Kidney (tissue), 22 donors: Measurements from ENCODE around the gene KRTAP27-1. TPM values are rescaled to one million over a fixed set of nuclear protein-coding genes. Genes with fewer than 3 reads are reported as not detected.

Experiments used
- DNase-seq, 5 donors: peaks; one replicate each; pipeline ENCODE4 v3.0.0-alpha.2; 2013 to 2020
- FAIRE-seq: peaks from 2 replicates; lab custom pipeline; 2012; peaks lifted over from hg19 to GRCh38; lab: Jason Lieb, UNC
- H3K27ac ChIP-seq, 2 donors: one replicate each; pipeline ENCODE4 v1.7.0; 2013; ENCODE audit warnings: low read depth in 2 of 2, low read length in 2 of 2, inconsistent platforms in 1 of 2
- H3K27me3 ChIP-seq: one replicate; pipeline ENCODE4 v1.7.1; 2013; ENCODE audit warnings: low read length, inconsistent platforms; ENCODE audit not compliant: control insufficient read depth, insufficient read depth
- H3K36me3 ChIP-seq, 3 donors: one replicate each; pipeline versions ENCODE4 v1.7.0 to v1.7.1; 2013; ENCODE audit warnings: low read length in 3 of 3, control low read depth in 1 of 3, inconsistent platforms in 1 of 3; ENCODE audit not compliant: insufficient read depth in 3 of 3, control insufficient read depth in 2 of 3
- H3K4me1 ChIP-seq, 3 donors: one replicate each; pipeline versions ENCODE4 v1.7.0 to v1.7.1; 2013; ENCODE audit warnings: low read length in 3 of 3, inconsistent platforms in 1 of 3, low read depth in 1 of 3; ENCODE audit not compliant: control insufficient read depth in 2 of 3, insufficient read depth in 2 of 3
- H3K4me3 ChIP-seq, 3 donors: one replicate each; pipeline versions ENCODE4 v1.7.0 to v1.8.1; 2013; ENCODE audit warnings: low read length in 3 of 3, control low read depth in 1 of 3, inconsistent platforms in 1 of 3
- H3K9ac ChIP-seq, 3 donors: one replicate each; pipeline versions ENCODE4 v1.7.0 to v1.7.1; 2013; ENCODE audit warnings: low read length in 3 of 3, control low read depth in 1 of 3, inconsistent platforms in 1 of 3
- H3K9me3 ChIP-seq, 3 donors: one replicate each; pipeline versions ENCODE4 v1.7.0 to v1.7.1; 2013; ENCODE audit warnings: low read length in 3 of 3, control low read depth in 1 of 3, inconsistent platforms in 1 of 3; ENCODE audit not compliant: control insufficient read depth in 2 of 3, insufficient read depth in 1 of 3
- CTCF ChIP-seq: IDR thresholded peaks from 3 replicates; pipeline ENCODE4 v1.5.1; 2012; ENCODE audit warnings: mild to moderate bottlenecking, moderate library complexity, borderline replicate concordance; ENCODE audit not compliant: insufficient read depth; ENCODE audit errors: extremely low read depth
- intact Hi-C: fragments of 100-400 bp; cut with DNase I; formaldehyde crosslinking; loops from one replicate; pipeline ENCODE4 v1.11.1; 2022
- long read RNA-seq, 10 donors: library from polyadenylated mRNA in 1 of 10; unstranded in 1 of 10; transcript quantifications; one replicate each; pipeline ENCODE4 v2.0.0 and lab custom pipeline, GENCODE V29; 2021 to 2026
- polyA plus RNA-seq: library from polyadenylated mRNA; stranded (reverse); fragments of 350-450 nt; fragmentation: Illumina TruSeq; extraction: RNeasy Lipid Tissue Mini Kit (QIAGEN cat#74804); gene quantifications from one replicate; pipeline ENCODE4 v1.2.3, GENCODE V29; 2014; ENCODE audit warnings: low read depth, low replicate concordance; ENCODE audit not compliant: insufficient read depth
- total RNA-seq: library from RNA; stranded (reverse); fragmentation: NEBNext Ultra II Directional; extraction: Animal tissue kit (Norgen Biotek cat#: 25700); gene quantifications from one replicate; pipeline ENCODE4 v1.2.1, GENCODE V29; 2021
- donor health status: control.
- donor health status: control.
- donor health status: control.
- donor health status: control.
- donor health status: control.
- donor health status: DM: yes; HTN: yes; CAD: no.
- donor health status: Normal renal cell carcinoma (clear cell type).

Gene KRTAP27-1
- total RNA-seq (not detected), polyA plus RNA-seq (not detected)
- long read RNA-seq, donor 1, result 0 reads
- long read RNA-seq, donor 2, result 0 reads
- long read RNA-seq, donor 3, result 0 reads
- long read RNA-seq, donor 4, result 0 reads
- long read RNA-seq, donor 5, result 0 reads
- long read RNA-seq, donor 6, result 0 reads
- long read RNA-seq, donor 7, result 0 reads
- long read RNA-seq, donor 8, result 0 reads
- long read RNA-seq, donor 9, result 0 reads
- long read RNA-seq, donor 10, result 0 reads

- no peaks in the 10 kb centered on the region for H3K4me1 ChIP-seq
- DNase-seq (no peak), FAIRE-seq (no peak)
- intact Hi-C loops, result no loop called here
- no peak within 1 kb of the TSS for H3K27ac ChIP-seq
- no peak within 1 kb of the TSS for H3K9ac ChIP-seq
- no peak for TF ChIP-seq CTCF
- H3K4me3 ChIP-seq, result no peak within 1 kb of the TSS
- H3K9me3 ChIP-seq, result no peaks in the 10 kb centered on the region
- H3K36me3 ChIP-seq, result no peaks in the 10 kb centered on the region
- H3K27me3 ChIP-seq, result no peaks in the 10 kb centered on the region
These were observed at the start of gene KRTAP27-1 for GRCh38 chr21:30337276-30337744. Gene KRTAP27-1 (minus strand): TSS chr21:30337694. CDS start chr21:30337668, 26 bp downstream.

DNA sequence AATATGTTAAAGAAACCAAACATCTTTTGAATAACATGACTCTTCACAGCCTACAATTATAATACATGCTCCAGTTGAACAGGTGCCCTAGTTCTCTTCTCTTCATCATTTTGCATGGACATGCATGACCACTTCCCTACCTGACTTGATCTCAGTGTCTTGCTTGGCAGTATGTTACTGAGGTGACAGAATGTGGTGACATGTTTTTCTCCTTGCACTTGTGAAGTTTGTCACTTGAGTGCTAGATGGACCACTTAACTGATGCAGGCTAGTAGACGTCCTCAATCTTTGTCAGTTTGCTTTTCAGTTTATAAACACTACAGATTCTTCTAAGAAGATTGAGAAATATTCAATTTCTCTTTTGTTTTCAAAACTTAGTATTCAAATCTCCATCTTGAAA lies 44.7 kb upstream of the KRTAP27-1 start:
- Histone ChIP-seq H3K4me3 (no peak overlapping the region), H3K27ac (no peak overlapping the region), H3K27me3 (no peaks in the 10 kb centered on the region), H3K9me3 (no peaks in the 10 kb centered on the region), H3K36me3 (no peaks in the 10 kb centered on the region), H3K4me1 (no peaks in the 10 kb centered on the region), H3K9ac (no peak overlapping the region)
- no peak for DNase-seq
- intact Hi-C loops, result no loop called here
- TF ChIP-seq CTCF, result no peak
- no peak for FAIRE-seq

- Histone ChIP-seq H3K27ac (no peak within 1 kb of the TSS), H3K4me3 (no peak within 1 kb of the TSS), H3K4me1 (no peaks in the 10 kb centered on the region), H3K36me3 (no peaks in the 10 kb centered on the region), H3K9ac (no peak within 1 kb of the TSS), H3K9me3 (no peaks in the 10 kb centered on the region), H3K27me3 (no peaks in the 10 kb centered on the region)
- FAIRE-seq, result no peak
- intact Hi-C loops, result no loop called here
- TF ChIP-seq CTCF, result no peak
- DNase-seq, result no peak
These were observed 34.8 kb upstream of the KRTAP27-1 start, which contains the start of gene KRTAP13-2 for GRCh38 chr21:30372139-30372770. Gene KRTAP13-2 (minus strand): TSS chr21:30372271. CDS start chr21:30372213, 58 bp downstream.
